ENCODE results near the gene PRKCA.

The PRKCA gene

GRCh38 chr17:66420961-66421371 lies 118.6 kb downstream of the PRKCA start:
- no peak for DNase-seq

- DNase-seq = no peak
Observed at GRCh38 chr17:66422186-66422585, 119.8 kb downstream of the PRKCA start.

- peak; percentile 4 for DNase-seq
Observed at GRCh38 chr17:66423056-66423955, 120.9 kb downstream of the PRKCA start.

GRCh38 chr17:66425756-66426396 lies 123.5 kb downstream of the PRKCA start:
- DNase-seq = no peak

GRCh38 chr17:66426397-66427033 lies 124.1 kb downstream of the PRKCA start:
- DNase-seq = no peak

- DNase-seq = no peak
Observed at GRCh38 chr17:66427134-66427533, 124.7 kb downstream of the PRKCA start.

GRCh38 chr17:66429680-66430079 lies 127.3 kb downstream of the PRKCA start:
- no peak for DNase-seq

GRCh38 chr17:66430846-66431795 lies 128.7 kb downstream of the PRKCA start:
- DNase-seq = no peak

GRCh38 chr17:66431910-66432309 lies 129.5 kb downstream of the PRKCA start:
- no peak for DNase-seq

GRCh38 chr17:66432411-66432957 lies 130.1 kb downstream of the PRKCA start:
- DNase-seq = no peak

- DNase-seq = no peak
Observed at GRCh38 chr17:66432996-66433551, 130.7 kb downstream of the PRKCA start.

- no peak for DNase-seq
Observed at GRCh38 chr17:66435182-66435581, 132.8 kb downstream of the PRKCA start.

GRCh38 chr17:66436631-66437030 lies 134.2 kb downstream of the PRKCA start:
- DNase-seq = no peak

GRCh38 chr17:66437476-66438026 lies 135.1 kb downstream of the PRKCA start:
- DNase-seq = no peak

- no peak for DNase-seq
Observed at GRCh38 chr17:66438101-66438500, 135.7 kb downstream of the PRKCA start.

GRCh38 chr17:66441101-66441661 lies 138.8 kb downstream of the PRKCA start:
- no peak for DNase-seq

GRCh38 chr17:66443166-66443565 lies 140.8 kb downstream of the PRKCA start:
- no peak for DNase-seq

GRCh38 chr17:66443606-66444005 lies 141.2 kb downstream of the PRKCA start:
- DNase-seq = no peak

GRCh38 chr17:66444031-66444430 lies 141.6 kb downstream of the PRKCA start:
- DNase-seq = no peak

GRCh38 chr17:66445229-66445628 lies 142.8 kb downstream of the PRKCA start:
- no peak for DNase-seq

- no peak for DNase-seq
Observed at GRCh38 chr17:66446419-66446818, 144.0 kb downstream of the PRKCA start.
